DMS153 treated with DMSO at 0.1 percent for 48 hours (cell line): ENCODE results near the gene SEL1L.
"Not testable (repeated sequence)": the region's sequence is repeated elsewhere in the genome, so short reads cannot be mapped to it uniquely, and the experiment has no call there.

Experiments used
- DNase-seq: peaks from one replicate; lab custom pipeline; 2025; ENCODE audit not compliant: unreplicated experiment; lab: John Stamatoyannopoulos, UW

SEL1L gene

GRCh38 chr14:81449114-81449513 is 84.5 kb downstream of the SEL1L start:
- no peak for DNase-seq

- no peak for DNase-seq
Measured at GRCh38 chr14:81447021-81447764, 86.5 kb downstream of the SEL1L start.

GRCh38 chr14:81446279-81447007 is 87.2 kb downstream of the SEL1L start:
- no peak for DNase-seq

- no peak for DNase-seq
Measured at GRCh38 chr14:81441626-81442134, 92.0 kb downstream of the SEL1L start.

- no peak for DNase-seq
Measured at GRCh38 chr14:81440041-81440440, 93.6 kb downstream of the SEL1L start.

- DNase-seq: peak; percentile 7
Measured at GRCh38 chr14:81437244-81437643, 96.4 kb downstream of the SEL1L start.

GRCh38 chr14:81436296-81437138 is 97.1 kb downstream of the SEL1L start:
- peak; percentile 76 for DNase-seq

- DNase-seq: no peak
Measured at GRCh38 chr14:81435391-81436295, 98.0 kb downstream of the SEL1L start.

GRCh38 chr14:81435048-81435390 is 98.6 kb downstream of the SEL1L start:
- DNase-seq: no peak

GRCh38 chr14:81434230-81434629 is 99.4 kb downstream of the SEL1L start:
- DNase-seq: no peak

- DNase-seq: no peak
Measured at GRCh38 chr14:81433378-81433777, 100.3 kb downstream of the SEL1L start.

- no peak for DNase-seq
Measured at GRCh38 chr14:81432219-81432661, 101.4 kb downstream of the SEL1L start.

- no peak for DNase-seq
Measured at GRCh38 chr14:81430235-81430634, 103.4 kb downstream of the SEL1L start.

- not testable (repeated sequence) for DNase-seq
Measured at GRCh38 chr14:81429749-81430148, 103.9 kb downstream of the SEL1L start.

GRCh38 chr14:81429028-81429427 is 104.6 kb downstream of the SEL1L start:
- no peak for DNase-seq

GRCh38 chr14:81427348-81428058 is 106.2 kb downstream of the SEL1L start:
- DNase-seq: no peak

GRCh38 chr14:81423504-81423903 is 110.1 kb downstream of the SEL1L start:
- DNase-seq: no peak
